Measurements from ENCODE around the gene NKPD1. TPM values are rescaled to one million over a fixed set of nuclear protein-coding genes. Genes with fewer than 3 reads are reported as not detected.
A peak's percentile ranks its signal among the peaks of the same experiment; 100 is the strongest.

Gene NKPD1
- total and polyA plus RNA-seq, 9 of the 15 experiments (the other 6 are each of a cell fraction or from before 2014, with no cell fraction given) = 0.03 to 0.09 (median 0.04) TPM; not detected in 5

DNA sequence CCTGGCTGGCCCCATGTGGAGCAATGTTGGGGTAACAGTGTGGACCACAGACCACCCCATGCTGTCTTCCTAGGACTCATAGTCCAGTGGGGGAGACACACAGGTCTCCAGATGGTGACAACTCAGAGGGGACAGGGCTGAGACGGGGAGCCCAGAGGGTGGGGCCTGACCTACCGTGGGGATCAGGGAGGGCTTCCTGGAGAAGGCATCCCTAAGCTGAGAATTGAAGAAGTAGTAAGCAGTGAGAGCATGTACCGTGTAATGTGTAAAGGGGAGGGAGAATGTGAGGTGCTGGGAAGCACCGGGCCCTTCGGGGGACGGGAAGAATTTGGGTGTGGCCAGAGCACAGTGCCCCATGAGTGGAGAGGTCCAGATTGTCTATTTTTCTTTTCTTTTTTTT lies 36.8 kb downstream of the NKPD1 start:
- Histone ChIP-seq H2AFZ (ENCODE audit: low read depth, low read length) (no peak overlapping the region), H3K9ac (ENCODE audit: insufficient read depth in 1 of 2, low read depth in 2 of 2, low read length in 2 of 2) (no peak overlapping the region), H3K27ac (ENCODE audit: extremely low read depth, low read depth, low read length) (no peak overlapping the region), H3K9me1 (ENCODE audit: control insufficient read depth, insufficient read depth, low read length) (peaks cover 8% of the 10 kb centered on the region), H3K79me2 (ENCODE audit: control insufficient read depth, insufficient read depth, low read length) (peaks cover 49% of the 10 kb centered on the region), H4K20me1 (replicated peaks; ENCODE audit: control insufficient read depth, insufficient read depth, low read length) (peaks cover 35% of the 10 kb centered on the region), H3K36me3 (ENCODE audit: control insufficient read depth, insufficient read depth, low read length) (peaks cover 15% of the 10 kb centered on the region; the same call in 2 of the 3 replicates), H3K9me3 (replicated peaks; ENCODE audit: control insufficient read depth, insufficient read depth, low read depth, low read length) (no peaks in the 10 kb centered on the region), H3K27me3 (ENCODE audit: control insufficient read depth in 2 of 2, insufficient read depth in 2 of 2, low read length in 2 of 2) (no peaks in the 10 kb centered on the region), H3K4me1 (replicated peaks in 1 of 2; ENCODE audit: control insufficient read depth in 2 of 2, insufficient read depth in 2 of 2, low read length in 2 of 2) (peaks cover 10 to 19% of the 10 kb centered on the region in 2 experiments), H3K4me3 (no peak overlapping the region), H3K4me2 (ENCODE audit: insufficient read depth, low read length) (no peak overlapping the region)
- no TSS peak for BruUV-seq (replicated peaks)
- no peak for ATAC-seq
- no peak for DNase-seq (ENCODE audit: extremely low read depth in 1 of 4, low spot score in 3 of 4)
- CTCF ChIA-PET (ENCODE audit: low intra/inter-chr PET ratio) = no interaction called here
- in situ Hi-C loops (cut with MboI) (no loop called here), intact Hi-C loops (cut with micrococcal nuclease) (no loop called here)
- TF ChIP-seq ZFP36 (IDR thresholded peaks at IDR 0.05; ENCODE audit: low read depth, low read length, partially characterized antibody) (peak; percentile 89), CCNT2 (IDR thresholded peaks at IDR 0.05; ENCODE audit: borderline replicate concordance, extremely low read depth, insufficient read length, low read depth, low read length) (no peak), POU5F1 (IDR thresholded peaks at IDR 0.05; ENCODE audit: borderline replicate concordance, low read depth, low read length, partially characterized antibody) (no peak)
- TF ChIP-seq, protein P1, sequence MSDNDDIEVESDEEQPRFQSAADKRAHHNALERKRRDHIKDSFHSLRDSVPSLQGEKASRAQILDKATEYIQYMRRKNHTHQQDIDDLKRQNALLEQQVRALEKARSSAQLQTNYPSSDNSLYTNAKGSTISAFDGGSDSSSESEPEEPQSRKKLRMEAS (CRISPR knock-in tag; IDR thresholded peaks at IDR 0.05) = no peak
- POLR2A ChIA-PET = interaction anchor here (0.6 to 1.3 kb wide), 3 partner anchors 11 to 122 kb away, joined by 3 to 4 read pairs (median 4); no protein-coding TSS in a partner anchor
- no peak for FAIRE-seq
- WGBS (ENCODE audit: insufficient coverage, low coverage, missing lambda C conversion rate) = 64% methylated on average over 5 of the region's 6 CpGs

DNA sequence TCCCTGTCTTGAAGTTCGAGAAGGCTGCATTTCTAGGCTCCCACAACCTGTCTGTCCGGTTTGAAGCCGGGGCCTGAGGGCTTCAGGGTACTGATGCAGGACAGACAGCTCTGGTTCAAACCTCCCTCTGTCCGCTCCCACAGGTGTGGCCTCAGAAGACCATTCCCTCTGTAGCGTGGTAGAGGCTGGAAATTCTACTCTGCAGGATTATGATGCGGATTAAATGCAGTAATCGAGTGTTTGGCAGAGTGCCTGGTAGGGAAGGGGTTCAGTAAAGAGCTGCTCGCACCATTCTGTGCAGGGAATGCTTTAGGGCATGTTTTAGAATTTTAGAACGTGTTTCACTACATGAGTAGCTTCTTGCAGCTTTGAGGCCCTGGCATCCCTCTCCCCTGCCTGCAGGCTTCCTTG lies 37.3 kb downstream of the NKPD1 start:
- Histone ChIP-seq H3K79me2 (ENCODE audit: control insufficient read depth, insufficient read depth, low read length) (peaks cover 45% of the 10 kb centered on the region), H3K4me1 (replicated peaks in 1 of 2; ENCODE audit: control insufficient read depth in 2 of 2, insufficient read depth in 2 of 2, low read length in 2 of 2) (peaks cover 10 to 23% of the 10 kb centered on the region in 2 experiments), H2AFZ (ENCODE audit: low read depth, low read length) (no peak overlapping the region), H3K9me3 (replicated peaks; ENCODE audit: control insufficient read depth, insufficient read depth, low read depth, low read length) (no peaks in the 10 kb centered on the region), H4K20me1 (replicated peaks; ENCODE audit: control insufficient read depth, insufficient read depth, low read length) (peaks cover 37% of the 10 kb centered on the region), H3K4me3 (no peak overlapping the region), H3K27ac (ENCODE audit: extremely low read depth, low read depth, low read length) (no peak overlapping the region), H3K27me3 (ENCODE audit: control insufficient read depth in 2 of 2, insufficient read depth in 2 of 2, low read length in 2 of 2) (no peaks in the 10 kb centered on the region), H3K36me3 (ENCODE audit: control insufficient read depth, insufficient read depth, low read length) (peaks cover 11% of the 10 kb centered on the region; the same call in 2 of the 3 replicates), H3K9ac (ENCODE audit: insufficient read depth in 1 of 2, low read depth in 2 of 2, low read length in 2 of 2) (no peak overlapping the region), H3K4me2 (ENCODE audit: insufficient read depth, low read length) (no peak overlapping the region), H3K9me1 (ENCODE audit: control insufficient read depth, insufficient read depth, low read length) (peaks cover 7% of the 10 kb centered on the region)
- ChIA-PET POLR2A (interaction anchor here (0.7 to 1.3 kb wide), 3 partner anchors 12 to 123 kb away, joined by 3 to 4 read pairs (median 3); no protein-coding TSS in a partner anchor), CTCF (ENCODE audit: low intra/inter-chr PET ratio) (no interaction called here)
- TF ChIP-seq CHD4 (IDR thresholded peaks at IDR 0.05; ENCODE audit: insufficient read depth, insufficient replicate concordance, low read depth, low read length, poor library complexity, severe bottlenecking) (no peak), NFE2L1 (tag; IDR thresholded peaks at IDR 0.05; ENCODE audit: borderline replicate concordance, low read depth) (no peak), CREB1 (IDR thresholded peaks at IDR 0.05) (no peak), CREB1 (CRISPR knock-in tag; IDR thresholded peaks at IDR 0.05) (no peak), COPS2 (conservative IDR thresholded peaks at IDR 0.05) (no peak), CREM (IDR thresholded peaks at IDR 0.05; ENCODE audit: low read depth) (no peak)
- intact Hi-C loops (cut with micrococcal nuclease) (no loop called here), in situ Hi-C loops (cut with MboI) (no loop called here)
- ATAC-seq (no peak), DNase-seq (ENCODE audit: extremely low read depth in 1 of 4, low spot score in 3 of 4) (no peak), FAIRE-seq (no peak)
- BruUV-seq (replicated peaks) = no TSS peak
- 79% methylated on average over 9 of the region's 9 CpGs for WGBS (ENCODE audit: insufficient coverage, low coverage, missing lambda C conversion rate)

All from K562 (cell line).